GM12873 (cell line): ENCODE results near the gene ARHGAP8.

Experiments used
- CTCF ChIP-seq: IDR thresholded peaks from 2 replicates; pipeline ENCODE4 v1.5.1; 2012; ENCODE audit warnings: low read depth, mild to moderate bottlenecking, moderate library complexity, low read length, control low read depth; ENCODE audit not compliant: insufficient read depth; ENCODE audit errors: missing control alignments

ARHGAP8 gene

GRCh38 chr22:44793506-44794172, 41.3 kb downstream of the ARHGAP8 start:
- no peak for TF ChIP-seq CTCF

DNA sequence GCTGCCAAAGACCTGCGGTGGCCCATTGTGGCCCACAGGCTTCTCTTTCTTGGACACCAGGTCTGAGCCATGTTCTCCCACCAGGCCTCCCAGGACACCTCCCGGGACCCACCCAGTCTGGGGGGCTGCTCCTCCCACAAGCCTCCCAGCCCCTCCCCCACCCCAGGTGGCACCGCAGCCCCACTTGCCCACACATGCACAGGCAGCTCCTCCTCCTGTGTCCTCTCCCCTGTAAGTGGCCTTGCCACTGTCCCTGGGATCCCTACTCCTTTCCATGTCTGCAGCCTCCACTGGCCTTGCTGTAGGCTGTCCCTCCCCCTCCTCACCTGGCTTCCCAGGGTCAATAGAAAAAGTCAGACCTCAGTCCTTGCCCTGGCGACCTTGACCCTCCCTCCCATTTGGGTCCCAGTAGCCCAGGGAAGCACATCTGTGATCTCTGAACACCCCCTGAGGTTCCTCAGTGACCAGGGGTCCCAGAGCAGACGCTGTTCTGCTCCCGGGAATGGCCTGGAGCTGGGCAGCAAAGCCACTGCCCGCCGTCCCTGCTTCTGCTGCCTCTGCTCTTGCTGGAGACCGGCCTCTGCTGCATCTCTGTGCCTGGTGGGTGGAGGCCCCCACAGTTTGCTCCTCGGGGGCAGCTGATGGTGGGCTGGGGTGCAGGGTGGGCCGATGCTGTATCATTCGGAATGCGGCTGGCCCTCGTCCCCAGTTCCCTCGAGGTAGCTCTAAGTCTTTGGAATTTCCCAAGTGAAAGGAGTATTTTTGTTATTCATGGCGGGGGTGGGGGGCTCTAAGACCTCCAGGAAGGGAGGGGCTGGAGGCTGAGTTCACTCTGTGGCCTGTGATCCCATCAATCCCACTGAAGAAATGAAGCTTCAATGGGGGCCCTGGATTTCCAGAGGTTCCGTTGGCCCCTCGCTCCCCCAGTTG, 43.6 kb downstream of the ARHGAP8 start:
- TF ChIP-seq CTCF = no peak

GRCh38 chr22:44797181-44797725, 44.9 kb downstream of the ARHGAP8 start:
- no peak for TF ChIP-seq CTCF

DNA sequence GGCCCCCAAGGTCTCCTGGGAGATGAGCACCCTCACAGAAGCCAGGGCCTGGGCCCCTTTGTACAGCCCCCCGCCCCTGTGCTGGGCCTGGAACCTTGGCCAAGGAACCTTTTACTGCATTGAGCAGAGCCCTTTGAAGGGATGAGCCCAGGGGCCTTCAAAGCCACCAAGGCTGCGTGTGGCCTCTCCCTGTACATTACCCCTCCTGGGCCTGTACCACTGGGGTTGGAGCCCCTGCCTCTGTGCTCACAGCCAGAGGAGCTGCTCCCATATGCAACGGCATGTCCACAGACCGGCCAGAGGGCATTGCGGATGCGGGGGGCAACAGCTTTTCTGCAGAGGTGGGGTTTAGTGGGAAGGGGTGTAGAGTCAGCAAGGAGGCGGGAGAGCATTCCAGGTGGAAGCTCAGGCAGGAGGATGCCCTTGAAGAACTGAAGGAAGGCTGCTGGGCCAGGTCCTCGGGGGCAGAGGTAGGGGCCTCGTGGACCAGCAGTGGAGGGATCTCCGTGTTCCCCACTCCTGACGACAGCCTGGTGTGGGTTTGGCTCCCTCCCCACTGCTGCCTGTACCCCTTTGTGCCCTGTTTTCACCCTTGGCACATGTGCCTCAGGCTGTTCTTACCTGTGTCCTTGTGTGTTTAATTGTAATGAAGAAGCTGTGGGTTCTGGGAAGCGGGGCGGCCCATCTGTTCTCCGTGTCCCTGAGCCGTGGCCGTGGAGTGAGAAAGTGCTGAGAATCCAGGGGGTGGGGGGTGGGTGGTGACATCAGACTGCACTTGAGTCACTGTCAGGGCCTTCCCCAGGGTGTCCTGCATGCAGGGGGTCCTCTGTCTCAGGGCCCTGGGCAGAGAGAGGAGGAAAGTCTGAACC, 46.9 kb downstream of the ARHGAP8 start:
- TF ChIP-seq CTCF = no peak

DNA sequence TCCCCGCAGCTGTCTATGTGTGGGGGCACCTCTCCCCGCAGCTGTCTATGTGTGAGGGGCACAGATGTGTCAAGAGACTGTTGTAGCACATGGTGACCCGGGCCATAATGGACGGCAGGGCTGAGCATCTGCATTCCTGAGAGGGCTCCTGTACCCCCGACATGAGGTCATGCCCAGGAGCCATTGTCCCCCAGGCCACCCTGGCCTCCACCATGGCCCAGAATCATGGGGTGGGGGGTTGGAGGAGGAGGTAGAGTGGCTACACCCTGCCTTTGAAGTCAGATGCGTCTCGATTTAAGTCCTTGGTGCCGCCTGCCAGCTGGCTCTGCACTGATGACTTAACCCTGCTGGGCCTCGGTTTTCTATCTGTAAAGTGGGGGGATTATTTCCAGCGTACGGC, 49.1 kb downstream of the ARHGAP8 start:
- TF ChIP-seq CTCF = no peak

GRCh38 chr22:44802071-44802700, 49.8 kb downstream of the ARHGAP8 start:
- no peak for TF ChIP-seq CTCF
